Measurements from ENCODE around the gene KLHL40. TPM values are rescaled to one million over a fixed set of nuclear protein-coding genes. Genes with fewer than 3 reads are reported as not detected.

Gene KLHL40
- total RNA-seq, 1 experiment from 2014 or later: not detected

DNA sequence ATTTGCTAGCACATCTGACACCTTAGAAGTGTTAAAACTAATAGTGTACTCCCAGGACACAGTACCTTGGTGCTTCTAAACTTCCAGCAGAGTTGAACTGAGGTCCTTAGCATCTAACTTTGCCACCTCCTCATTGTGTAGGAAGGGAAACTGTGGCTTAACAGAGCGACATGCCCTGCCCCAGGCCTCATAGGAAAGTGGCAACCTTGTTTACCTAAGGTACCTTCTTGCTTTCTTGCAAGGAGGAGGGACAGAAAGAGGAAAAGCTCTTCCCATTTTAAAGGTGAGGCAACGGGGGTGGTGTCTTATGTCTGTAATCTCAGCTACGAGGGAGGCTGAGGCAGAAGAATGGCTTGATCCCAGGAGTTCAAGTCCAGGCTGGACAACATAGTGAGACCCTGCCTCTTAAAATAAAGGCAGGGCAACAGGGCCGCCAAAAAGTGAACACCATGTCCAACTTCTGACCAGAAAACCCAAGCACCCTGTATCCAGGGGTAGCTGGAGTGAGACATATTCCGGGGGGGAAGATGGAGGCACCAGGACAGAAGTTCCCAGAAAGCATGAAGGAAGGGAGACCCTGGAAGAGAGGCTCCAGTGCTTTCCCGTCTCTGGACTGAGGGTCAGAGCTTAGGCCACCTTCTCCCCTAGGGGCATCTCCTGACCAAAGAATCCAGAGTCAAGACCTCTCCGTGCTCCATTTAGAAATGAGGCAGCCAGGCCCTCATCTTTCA is 540 bp upstream of the KLHL40 start:
- Histone ChIP-seq H3K79me2 (ENCODE audit: insufficient read depth, low read length) (no peaks in the 10 kb centered on the region), H2BK12ac (ENCODE audit: insufficient read length, low read depth, low read length) (no peak overlapping the region), H3K79me1 (ENCODE audit: insufficient read depth, low read depth, low read length, poor library complexity, severe bottlenecking) (no peaks in the 10 kb centered on the region), H4K91ac (ENCODE audit: insufficient read length, low read depth, low read length) (no peak overlapping the region), H4K5ac (ENCODE audit: insufficient read length, low read depth, low read length) (no peak overlapping the region), H3K4me1 (ENCODE audit: insufficient read depth, low read length) (no peaks in the 10 kb centered on the region; the same call in 1 of the 2 replicates), H3K27ac (ENCODE audit: insufficient read length, low read depth, low read length) (no peak overlapping the region), H3K27me3 (ENCODE audit: insufficient read depth, low read length) (no peaks in the 10 kb centered on the region), H3T11ph (ENCODE audit: low read length) (no peak overlapping the region), H4K20me1 (ENCODE audit: control insufficient read depth, insufficient read depth, insufficient read length) (no peaks in the 10 kb centered on the region), H2AK5ac (ENCODE audit: insufficient read length, low read length) (no peak overlapping the region), H3K4ac (ENCODE audit: low read depth, low read length) (no peak overlapping the region), H3K4me2 (ENCODE audit: insufficient read depth, insufficient read length, low read length) (no peak overlapping the region), H3K56ac (ENCODE audit: insufficient read length, low read depth, low read length) (no peak overlapping the region), H3K23ac (ENCODE audit: insufficient read length, low read depth, low read length) (no peak overlapping the region), H2BK15ac (ENCODE audit: low read depth, low read length) (no peak overlapping the region), H3K9me3 (ENCODE audit: control insufficient read depth, low read depth, low read length) (no peaks in the 10 kb centered on the region), H3K18ac (ENCODE audit: insufficient read length, low read depth, low read length) (no peak overlapping the region), H4K8ac (replicated peaks; ENCODE audit: insufficient read length, low read depth, low read length) (no peak overlapping the region), H3K9ac (ENCODE audit: extremely low read depth, insufficient read length, low read length) (peak overlapping the region; percentile 8), H2BK5ac (ENCODE audit: insufficient read length, low read length) (no peak overlapping the region), H2BK120ac (ENCODE audit: low read depth, low read length, poor library complexity, severe bottlenecking) (no peak overlapping the region), H3K23me2 (ENCODE audit: insufficient read length, low read depth, low read length, poor library complexity, severe bottlenecking) (no peaks in the 10 kb centered on the region), H3K14ac (ENCODE audit: insufficient read depth, low read length) (no peak overlapping the region; the same call in 1 of the 2 replicates), H2AFZ (ENCODE audit: low read length) (no peak overlapping the region), H2BK20ac (ENCODE audit: low read depth, low read length, poor library complexity, severe bottlenecking) (no peak overlapping the region)
- no peak overlapping the region for H3K4me3 Mint-ChIP-seq
- peaks cover 6% of the 10 kb centered on the region for H3K27me3 Mint-ChIP-seq (ENCODE audit: low read depth)
- peaks cover 16 to 18% of the 10 kb centered on the region in 2 experiments for H3K4me1 Mint-ChIP-seq
- WGBS (ENCODE audit: extremely low coverage, insufficient read length, low lambda C conversion rate): no CpG with 5 or more reads among the region's 7 CpGs
- no peak for DNase-seq
- H3K27ac Mint-ChIP-seq: no peak overlapping the region; a peak in 1 of 7 replicates
- H3K36me3 Mint-ChIP-seq (ENCODE audit: insufficient read depth in 1 of 3, low read depth in 3 of 3): no peaks in the 10 kb centered on the region
- no peaks in the 10 kb centered on the region for H3K9me3 Mint-ChIP-seq
- TF ChIP-seq, protein P1, sequence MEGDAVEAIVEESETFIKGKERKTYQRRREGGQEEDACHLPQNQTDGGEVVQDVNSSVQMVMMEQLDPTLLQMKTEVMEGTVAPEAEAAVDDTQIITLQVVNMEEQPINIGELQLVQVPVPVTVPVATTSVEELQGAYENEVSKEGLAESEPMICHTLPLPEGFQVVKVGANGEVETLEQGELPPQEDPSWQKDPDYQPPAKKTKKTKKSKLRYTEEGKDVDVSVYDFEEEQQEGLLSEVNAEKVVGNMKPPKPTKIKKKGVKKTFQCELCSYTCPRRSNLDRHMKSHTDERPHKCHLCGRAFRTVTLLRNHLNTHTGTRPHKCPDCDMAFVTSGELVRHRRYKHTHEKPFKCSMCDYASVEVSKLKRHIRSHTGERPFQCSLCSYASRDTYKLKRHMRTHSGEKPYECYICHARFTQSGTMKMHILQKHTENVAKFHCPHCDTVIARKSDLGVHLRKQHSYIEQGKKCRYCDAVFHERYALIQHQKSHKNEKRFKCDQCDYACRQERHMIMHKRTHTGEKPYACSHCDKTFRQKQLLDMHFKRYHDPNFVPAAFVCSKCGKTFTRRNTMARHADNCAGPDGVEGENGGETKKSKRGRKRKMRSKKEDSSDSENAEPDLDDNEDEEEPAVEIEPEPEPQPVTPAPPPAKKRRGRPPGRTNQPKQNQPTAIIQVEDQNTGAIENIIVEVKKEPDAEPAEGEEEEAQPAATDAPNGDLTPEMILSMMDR (conservative IDR thresholded peaks at IDR 0.05): no peak

All from H9 (cell line).